ENCODE data around the gene NADSYN1. TPM values are rescaled to one million over a fixed set of nuclear protein-coding genes. Genes with fewer than 3 reads are reported as not detected.

The NADSYN1 gene
- total and polyA plus RNA-seq, 9 donors: 16.4 to 39.3 (median 22.2) TPM

- no peaks in the 10 kb centered on the region for H3K4me1 ChIP-seq (ENCODE audit: control insufficient read depth, insufficient read depth, low read length)
- H3K4me3 ChIP-seq (ENCODE audit: low read length): no peak overlapping the region
- no peak for DNase-seq
- H3K36me3 ChIP-seq (ENCODE audit: control insufficient read depth, insufficient read depth, low read length): peaks cover 95% of the 10 kb centered on the region
- 93% methylated on average over 11 of the region's 11 CpGs for WGBS (ENCODE audit: insufficient coverage)
- no peak overlapping the region for H3K27ac ChIP-seq (ENCODE audit: low read length)
- no peaks in the 10 kb centered on the region for H3K27me3 ChIP-seq (ENCODE audit: control insufficient read depth, insufficient read depth, low read length)
- H3K9me3 ChIP-seq (replicated peaks; ENCODE audit: control insufficient read depth, low read depth, low read length): no peaks in the 10 kb centered on the region
Observed at GRCh38 chr11:71478528-71478840, 25.5 kb downstream of the NADSYN1 start.

GRCh38 chr11:71481101-71481960 is 28.3 kb downstream of the NADSYN1 start:
- no peak for DNase-seq
- no peaks in the 10 kb centered on the region for H3K9me3 ChIP-seq (replicated peaks; ENCODE audit: control insufficient read depth, low read depth, low read length)
- 85% methylated on average over 21 of the region's 24 CpGs for WGBS (ENCODE audit: insufficient coverage)
- no peaks in the 10 kb centered on the region for H3K4me1 ChIP-seq (ENCODE audit: control insufficient read depth, insufficient read depth, low read length)
- H3K4me3 ChIP-seq (ENCODE audit: low read length): no peak overlapping the region
- peaks cover 94% of the 10 kb centered on the region for H3K36me3 ChIP-seq (ENCODE audit: control insufficient read depth, insufficient read depth, low read length)
- H3K27ac ChIP-seq (ENCODE audit: low read length): no peak overlapping the region
- no peaks in the 10 kb centered on the region for H3K27me3 ChIP-seq (ENCODE audit: control insufficient read depth, insufficient read depth, low read length)

GRCh38 chr11:71482216-71482615 is 29.2 kb downstream of the NADSYN1 start:
- Histone ChIP-seq H3K36me3 (ENCODE audit: control insufficient read depth, insufficient read depth, low read length) (peaks cover 87% of the 10 kb centered on the region), H3K4me3 (ENCODE audit: low read length) (no peak overlapping the region), H3K4me1 (ENCODE audit: control insufficient read depth, insufficient read depth, low read length) (no peaks in the 10 kb centered on the region), H3K9me3 (replicated peaks; ENCODE audit: control insufficient read depth, low read depth, low read length) (no peaks in the 10 kb centered on the region), H3K27me3 (ENCODE audit: control insufficient read depth, insufficient read depth, low read length) (no peaks in the 10 kb centered on the region), H3K27ac (ENCODE audit: low read length) (no peak overlapping the region)
- DNase-seq: no peak
- WGBS (ENCODE audit: insufficient coverage): 97% methylated on average over 5 of the region's 18 CpGs

GRCh38 chr11:71482746-71483364 is 29.9 kb downstream of the NADSYN1 start:
- Histone ChIP-seq H3K4me3 (ENCODE audit: low read length) (no peak overlapping the region), H3K9me3 (replicated peaks; ENCODE audit: control insufficient read depth, low read depth, low read length) (no peaks in the 10 kb centered on the region), H3K4me1 (ENCODE audit: control insufficient read depth, insufficient read depth, low read length) (peaks cover 1% of the 10 kb centered on the region), H3K36me3 (ENCODE audit: control insufficient read depth, insufficient read depth, low read length) (peaks cover 83% of the 10 kb centered on the region), H3K27ac (ENCODE audit: low read length) (no peak overlapping the region), H3K27me3 (ENCODE audit: control insufficient read depth, insufficient read depth, low read length) (no peaks in the 10 kb centered on the region)
- no peak for DNase-seq
- 91% methylated on average over 6 of the region's 13 CpGs for WGBS (ENCODE audit: insufficient coverage)

- Histone ChIP-seq H3K4me1 (ENCODE audit: control insufficient read depth, insufficient read depth, low read length) (peaks cover 10% of the 10 kb centered on the region), H3K4me3 (ENCODE audit: low read length) (no peak overlapping the region), H3K9me3 (replicated peaks; ENCODE audit: control insufficient read depth, low read depth, low read length) (no peaks in the 10 kb centered on the region), H3K27ac (ENCODE audit: low read length) (no peak overlapping the region), H3K27me3 (ENCODE audit: control insufficient read depth, insufficient read depth, low read length) (no peaks in the 10 kb centered on the region), H3K36me3 (ENCODE audit: control insufficient read depth, insufficient read depth, low read length) (peaks cover 75% of the 10 kb centered on the region)
- DNase-seq: no peak
- WGBS (ENCODE audit: insufficient coverage): 96% methylated on average over 4 of the region's 6 CpGs
Observed at GRCh38 chr11:71483692-71484091, 30.7 kb downstream of the NADSYN1 start.

GRCh38 chr11:71484248-71485062 is 31.5 kb downstream of the NADSYN1 start:
- no peak for DNase-seq
- 91% methylated on average over 21 of the region's 23 CpGs for WGBS (ENCODE audit: insufficient coverage)
- Histone ChIP-seq H3K4me3 (ENCODE audit: low read length) (no peak overlapping the region), H3K27me3 (ENCODE audit: control insufficient read depth, insufficient read depth, low read length) (no peaks in the 10 kb centered on the region), H3K9me3 (replicated peaks; ENCODE audit: control insufficient read depth, low read depth, low read length) (no peaks in the 10 kb centered on the region), H3K27ac (ENCODE audit: low read length) (no peak overlapping the region), H3K36me3 (ENCODE audit: control insufficient read depth, insufficient read depth, low read length) (peaks cover 67% of the 10 kb centered on the region), H3K4me1 (ENCODE audit: control insufficient read depth, insufficient read depth, low read length) (peaks cover 17% of the 10 kb centered on the region)

GRCh38 chr11:71485063-71485399 is 32.0 kb downstream of the NADSYN1 start:
- H3K27me3 ChIP-seq (ENCODE audit: control insufficient read depth, insufficient read depth, low read length): no peaks in the 10 kb centered on the region
- DNase-seq: no peak
- peaks cover 19% of the 10 kb centered on the region for H3K4me1 ChIP-seq (ENCODE audit: control insufficient read depth, insufficient read depth, low read length)
- no peak overlapping the region for H3K4me3 ChIP-seq (ENCODE audit: low read length)
- H3K9me3 ChIP-seq (replicated peaks; ENCODE audit: control insufficient read depth, low read depth, low read length): no peaks in the 10 kb centered on the region
- peaks cover 62% of the 10 kb centered on the region for H3K36me3 ChIP-seq (ENCODE audit: control insufficient read depth, insufficient read depth, low read length)
- WGBS (ENCODE audit: insufficient coverage): 81% methylated on average over 4 of the region's 6 CpGs
- no peak overlapping the region for H3K27ac ChIP-seq (ENCODE audit: low read length)

- no peaks in the 10 kb centered on the region for H3K9me3 ChIP-seq (replicated peaks; ENCODE audit: control insufficient read depth, low read depth, low read length)
- H3K4me3 ChIP-seq (ENCODE audit: low read length): no peak overlapping the region
- H3K36me3 ChIP-seq (ENCODE audit: control insufficient read depth, insufficient read depth, low read length): peaks cover 62% of the 10 kb centered on the region
- H3K27ac ChIP-seq (ENCODE audit: low read length): no peak overlapping the region
- 92% methylated on average over 18 of the region's 18 CpGs for WGBS (ENCODE audit: insufficient coverage)
- H3K27me3 ChIP-seq (ENCODE audit: control insufficient read depth, insufficient read depth, low read length): no peaks in the 10 kb centered on the region
- peaks cover 19% of the 10 kb centered on the region for H3K4me1 ChIP-seq (ENCODE audit: control insufficient read depth, insufficient read depth, low read length)
- no peak for DNase-seq
Observed at GRCh38 chr11:71485466-71485865, 32.5 kb downstream of the NADSYN1 start.

- H3K4me3 ChIP-seq (ENCODE audit: low read length): no peak overlapping the region
- 92% methylated on average over 1 of the region's 1 CpG for WGBS (ENCODE audit: insufficient coverage)
- H3K9me3 ChIP-seq (replicated peaks; ENCODE audit: control insufficient read depth, low read depth, low read length): no peaks in the 10 kb centered on the region
- DNase-seq: no peak
- peaks cover 19% of the 10 kb centered on the region for H3K4me1 ChIP-seq (ENCODE audit: control insufficient read depth, insufficient read depth, low read length)
- peaks cover 62% of the 10 kb centered on the region for H3K36me3 ChIP-seq (ENCODE audit: control insufficient read depth, insufficient read depth, low read length)
- no peak overlapping the region for H3K27ac ChIP-seq (ENCODE audit: low read length)
- H3K27me3 ChIP-seq (ENCODE audit: control insufficient read depth, insufficient read depth, low read length): no peaks in the 10 kb centered on the region
Observed at GRCh38 chr11:71486320-71486719, 33.3 kb downstream of the NADSYN1 start.

GRCh38 chr11:71488681-71489270 is 35.8 kb downstream of the NADSYN1 start:
- Histone ChIP-seq H3K27me3 (ENCODE audit: control insufficient read depth, insufficient read depth, low read length) (no peaks in the 10 kb centered on the region), H3K27ac (ENCODE audit: low read length) (peak overlapping the region; percentile 20), H3K36me3 (ENCODE audit: control insufficient read depth, insufficient read depth, low read length) (peaks cover 48% of the 10 kb centered on the region), H3K4me1 (ENCODE audit: control insufficient read depth, insufficient read depth, low read length) (peaks cover 19% of the 10 kb centered on the region), H3K9me3 (replicated peaks; ENCODE audit: control insufficient read depth, low read depth, low read length) (no peaks in the 10 kb centered on the region), H3K4me3 (ENCODE audit: low read length) (no peak overlapping the region)
- DNase-seq: no peak
- 72% methylated on average over 2 of the region's 6 CpGs for WGBS (ENCODE audit: insufficient coverage)

Measured in muscle of leg (tissue), 11 donors.